Adrenal gland (tissue), 5 donors: ENCODE data around the gene NPAS3.

Experiments used
- CTCF ChIP-seq, 6 experiments: fragments of 450-650 bp in 4 of 6; fragments of 200-600 bp in 2 of 6; sonication (generic) in 1 of 6; IDR thresholded peaks; 1 replicate in 5 of 6; 2 replicates in 1 of 6; pipeline versions ENCODE4 v1.5.1 to v1.8.0; 2016 to 2021; ENCODE audit warnings: antibody characterized with exemption in 6 of 6, mild to moderate bottlenecking in 2 of 6, moderate library complexity in 1 of 6
- POLR2A ChIP-seq, 2 donors: fragments of 450-650 bp; IDR thresholded peaks; one replicate each; pipeline ENCODE4 v1.6.1; 2017; ENCODE audit warnings: antibody characterized with exemption in 2 of 2, mild to moderate bottlenecking in 2 of 2, moderate library complexity in 1 of 2
- donor health status: DM: no; HTN: no; CAD: no.

GRCh38 chr14:32905013-32905412, 33.7 kb upstream of the NPAS3 start:
- TF ChIP-seq CTCF (IDR thresholded peaks at IDR 0.05) (no peak), POLR2A (IDR thresholded peaks at IDR 0.05) (no peak)
